Cardiac muscle cell (in vitro differentiated cells and primary cell): Measurements from ENCODE around the gene YBX3. TPM values are rescaled to one million over a fixed set of nuclear protein-coding genes. Genes with fewer than 3 reads are reported as not detected.

Experiments
- DNase-seq, 2 donors: peaks; one replicate each; pipeline versions ENCODE4 v3.0.0 to v3.0.0-alpha.2; 2010 to 2017; ENCODE audit warnings: low read depth in 1 of 2, low spot score in 1 of 2
- H3K27ac ChIP-seq: fragments of 200-600 bp; sonication (generic); 2 replicates; pipeline ENCODE4 v1.5.1; 2016
- H3K27me3 ChIP-seq: fragments of 200-600 bp; sonication (generic); 2 replicates; pipeline ENCODE4 v1.6.0; 2016; ENCODE audit warnings: control low read depth
- H3K36me3 ChIP-seq: fragments of 200-600 bp; sonication (generic); 2 replicates; pipeline ENCODE4 v1.5.1; 2016; ENCODE audit warnings: control low read depth
- H3K4me1 ChIP-seq: fragments of 200-600 bp; sonication (generic); 2 replicates; pipeline ENCODE4 v1.8.1; 2017; ENCODE audit warnings: low read depth, mild to moderate bottlenecking, mixed run types
- H3K4me3 ChIP-seq: fragments of 200-600 bp; sonication (generic); 2 replicates; pipeline ENCODE4 v1.5.1; 2016; ENCODE audit warnings: mild to moderate bottlenecking
- H3K9me3 ChIP-seq: fragments of 200-600 bp; sonication (generic); 2 replicates; pipeline ENCODE4 v1.5.1; 2017; ENCODE audit warnings: low read depth, mild to moderate bottlenecking, control low read depth
- polyA plus RNA-seq: library from polyadenylated mRNA; unstranded; fragments of >200 nt; fragmentation: Nextera tagmentation; extraction: Ambion mirVana; gene quantifications from 2 replicates; pipeline ENCODE4 v1.2.1, GENCODE V29; 2016
- total RNA-seq: library from RNA; depleted of rRNA; stranded (reverse); fragments of >200 nt; gene quantifications from 2 replicates; pipeline ENCODE4 v1.2.3, GENCODE V29; 2016
- TF ChIP-seq, protein P1 (sequence below): IDR thresholded peaks from 2 replicates; pipeline ENCODE4 v1.5.1; 2012; ENCODE audit warnings: low read depth, mild to moderate bottlenecking, low read length

Gene YBX3
- total and polyA plus RNA-seq, 2 experiments from 2014 or later, result 173 to 212 TPM

DNA sequence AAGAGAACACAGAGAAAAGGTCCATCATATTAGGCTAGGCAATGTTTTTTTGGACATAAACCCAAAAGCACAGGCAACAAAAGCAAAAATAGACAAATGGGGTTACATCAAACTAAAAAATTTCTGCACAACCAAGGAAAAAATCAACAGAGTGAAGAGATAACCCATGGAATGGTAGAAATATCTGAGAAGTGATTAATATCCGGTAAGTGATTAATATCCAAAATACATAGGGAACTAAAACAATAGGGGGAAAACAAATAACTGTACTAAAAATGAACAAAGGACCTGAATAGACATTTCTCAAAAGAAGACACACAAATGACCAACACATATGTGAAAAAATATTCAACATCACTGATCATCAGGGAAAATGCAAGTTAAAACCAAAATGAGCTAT lies 53.6 kb downstream of the YBX3 start:
- H3K36me3 ChIP-seq, result no peaks in the 10 kb centered on the region
- no peak overlapping the region for H3K27ac ChIP-seq
- no peak for DNase-seq
- H3K4me1 ChIP-seq, result no peaks in the 10 kb centered on the region
- H3K27me3 ChIP-seq, result peaks cover 14% of the 10 kb centered on the region
- H3K4me3 ChIP-seq, result no peak overlapping the region
- TF ChIP-seq, protein P1, sequence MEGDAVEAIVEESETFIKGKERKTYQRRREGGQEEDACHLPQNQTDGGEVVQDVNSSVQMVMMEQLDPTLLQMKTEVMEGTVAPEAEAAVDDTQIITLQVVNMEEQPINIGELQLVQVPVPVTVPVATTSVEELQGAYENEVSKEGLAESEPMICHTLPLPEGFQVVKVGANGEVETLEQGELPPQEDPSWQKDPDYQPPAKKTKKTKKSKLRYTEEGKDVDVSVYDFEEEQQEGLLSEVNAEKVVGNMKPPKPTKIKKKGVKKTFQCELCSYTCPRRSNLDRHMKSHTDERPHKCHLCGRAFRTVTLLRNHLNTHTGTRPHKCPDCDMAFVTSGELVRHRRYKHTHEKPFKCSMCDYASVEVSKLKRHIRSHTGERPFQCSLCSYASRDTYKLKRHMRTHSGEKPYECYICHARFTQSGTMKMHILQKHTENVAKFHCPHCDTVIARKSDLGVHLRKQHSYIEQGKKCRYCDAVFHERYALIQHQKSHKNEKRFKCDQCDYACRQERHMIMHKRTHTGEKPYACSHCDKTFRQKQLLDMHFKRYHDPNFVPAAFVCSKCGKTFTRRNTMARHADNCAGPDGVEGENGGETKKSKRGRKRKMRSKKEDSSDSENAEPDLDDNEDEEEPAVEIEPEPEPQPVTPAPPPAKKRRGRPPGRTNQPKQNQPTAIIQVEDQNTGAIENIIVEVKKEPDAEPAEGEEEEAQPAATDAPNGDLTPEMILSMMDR, result no peak
- no peaks in the 10 kb centered on the region for H3K9me3 ChIP-seq

DNA sequence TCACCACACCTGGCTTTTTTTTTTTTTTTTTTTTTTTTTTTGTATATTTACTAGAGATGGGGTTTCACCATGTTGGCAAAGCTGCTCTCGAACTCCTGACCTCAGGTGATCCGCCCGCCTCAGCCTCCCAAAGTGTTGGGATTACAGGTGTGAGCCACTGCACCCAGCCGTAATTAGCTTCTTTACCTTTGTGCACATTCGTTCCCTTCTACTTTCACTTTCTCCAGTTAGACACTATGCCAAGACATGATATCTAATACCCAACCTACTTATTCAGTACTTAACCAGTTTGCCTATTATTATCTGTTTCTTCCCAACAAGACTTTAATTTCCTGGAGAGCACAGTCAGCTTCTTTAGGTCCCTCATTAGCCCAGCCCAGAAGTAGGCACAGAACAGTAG lies 54.6 kb downstream of the YBX3 start:
- no peaks in the 10 kb centered on the region for H3K36me3 ChIP-seq
- peaks cover 8% of the 10 kb centered on the region for H3K27me3 ChIP-seq
- H3K4me1 ChIP-seq, result no peaks in the 10 kb centered on the region
- H3K4me3 ChIP-seq, result no peak overlapping the region
- no peak for DNase-seq
- H3K27ac ChIP-seq, result no peak overlapping the region
- TF ChIP-seq, protein P1, result no peak
- H3K9me3 ChIP-seq, result no peaks in the 10 kb centered on the region

DNA sequence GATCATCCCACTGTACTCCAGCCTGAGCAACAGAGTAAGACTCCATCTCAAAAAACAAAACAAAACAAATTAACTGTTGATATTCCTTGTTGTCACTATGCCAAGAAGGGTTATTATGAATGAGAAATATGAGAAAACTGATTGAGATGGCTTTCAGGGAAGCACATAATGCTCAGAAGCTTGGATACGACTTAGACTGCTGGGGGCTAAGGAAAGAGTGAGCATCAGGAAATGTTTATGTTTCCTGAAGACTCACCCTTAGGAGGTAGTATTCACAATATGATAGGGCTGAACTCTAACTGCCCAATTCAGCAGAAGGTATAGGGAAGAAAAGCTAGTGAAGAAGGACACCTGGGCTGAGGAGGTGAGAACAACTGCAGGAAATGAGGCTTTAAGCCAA lies 55.5 kb downstream of the YBX3 start:
- no peak overlapping the region for H3K27ac ChIP-seq
- no peaks in the 10 kb centered on the region for H3K9me3 ChIP-seq
- peaks cover under 1% of the 10 kb centered on the region for H3K27me3 ChIP-seq
- H3K36me3 ChIP-seq, result no peaks in the 10 kb centered on the region
- H3K4me1 ChIP-seq, result no peaks in the 10 kb centered on the region
- no peak overlapping the region for H3K4me3 ChIP-seq
- TF ChIP-seq, protein P1, result no peak
- DNase-seq, result no peak

DNA sequence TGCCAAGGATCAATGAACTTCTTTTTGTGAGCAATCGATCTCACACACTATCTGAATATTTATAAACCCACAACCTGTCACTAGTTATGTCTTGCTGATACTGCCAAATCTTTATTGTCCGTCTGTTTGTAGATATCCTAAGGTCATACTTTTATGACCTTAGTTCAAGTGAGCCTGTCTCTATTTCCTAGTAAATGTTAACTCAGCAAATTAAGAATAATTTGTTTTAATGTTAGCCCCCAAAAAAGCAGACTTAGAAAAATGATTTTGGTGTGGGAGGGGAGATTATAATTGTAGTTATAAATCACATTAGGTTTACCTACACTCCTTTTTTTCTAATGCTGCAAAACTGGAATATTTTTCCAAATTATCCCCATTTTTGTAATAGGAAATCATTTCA lies 58.6 kb downstream of the YBX3 start:
- no peak for DNase-seq
- no peaks in the 10 kb centered on the region for H3K27me3 ChIP-seq
- no peak overlapping the region for H3K27ac ChIP-seq
- no peaks in the 10 kb centered on the region for H3K4me1 ChIP-seq
- no peaks in the 10 kb centered on the region for H3K36me3 ChIP-seq
- TF ChIP-seq, protein P1, result no peak
- H3K9me3 ChIP-seq, result no peaks in the 10 kb centered on the region
- no peak overlapping the region for H3K4me3 ChIP-seq

DNA sequence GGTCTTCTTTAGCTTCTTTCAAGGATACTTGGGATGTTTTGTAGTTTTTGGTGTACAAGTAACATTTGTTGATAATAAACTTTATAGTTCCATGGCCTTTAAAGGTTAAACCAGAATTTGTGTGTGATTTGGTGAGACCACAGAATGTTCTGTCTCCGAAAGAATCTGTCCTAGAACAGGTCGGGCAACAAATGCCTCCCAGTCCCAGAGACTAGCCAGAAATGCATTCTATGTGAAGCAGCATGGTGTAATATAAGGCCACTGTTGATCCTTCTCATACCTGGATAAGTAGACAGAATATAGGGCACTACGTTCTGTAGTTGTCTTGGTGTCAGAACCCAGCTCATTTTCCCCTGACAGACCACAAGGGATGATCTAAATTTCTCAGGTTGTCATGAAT lies 59.3 kb downstream of the YBX3 start:
- no peak overlapping the region for H3K27ac ChIP-seq
- H3K9me3 ChIP-seq, result no peaks in the 10 kb centered on the region
- H3K4me1 ChIP-seq, result no peaks in the 10 kb centered on the region
- H3K27me3 ChIP-seq, result no peaks in the 10 kb centered on the region
- TF ChIP-seq, protein P1, result no peak
- DNase-seq, result no peak
- no peaks in the 10 kb centered on the region for H3K36me3 ChIP-seq
- no peak overlapping the region for H3K4me3 ChIP-seq

- H3K36me3 ChIP-seq, result no peaks in the 10 kb centered on the region
- H3K27me3 ChIP-seq, result no peaks in the 10 kb centered on the region
- no peak overlapping the region for H3K27ac ChIP-seq
- H3K4me3 ChIP-seq, result no peak overlapping the region
- peak in 1 of 2 donors; percentile 13 for DNase-seq
- H3K9me3 ChIP-seq, result no peaks in the 10 kb centered on the region
- TF ChIP-seq, protein P1, result no peak
- no peaks in the 10 kb centered on the region for H3K4me1 ChIP-seq
Observed at GRCh38 chr12:10661338-10661737, 61.8 kb downstream of the YBX3 start.
